NCI-H2029 treated with DMSO at 0.1 percent for 48 hours (cell line): ENCODE results near the gene HPCAL4.

Experiments
- DNase-seq: peaks from one replicate; lab custom pipeline; 2025; lab: John Stamatoyannopoulos, UW

HPCAL4 gene

GRCh38 chr1:39701049-39701439, 9.8 kb upstream of the HPCAL4 start:
- peak; percentile 100 for DNase-seq

- no peak for DNase-seq
Measured at GRCh38 chr1:39700348-39700747, 9.1 kb upstream of the HPCAL4 start.

- no peak for DNase-seq
Measured at GRCh38 chr1:39699419-39699818, 8.2 kb upstream of the HPCAL4 start.

- no peak for DNase-seq
Measured at GRCh38 chr1:39698568-39698967, 7.3 kb upstream of the HPCAL4 start.

- no peak for DNase-seq
Measured at GRCh38 chr1:39696448-39696847, 5.2 kb upstream of the HPCAL4 start.

- DNase-seq: no peak
Measured at GRCh38 chr1:39695016-39695415, 3.8 kb upstream of the HPCAL4 start.

- no peak for DNase-seq
Measured at GRCh38 chr1:39694026-39694425, 2.8 kb upstream of the HPCAL4 start.

GRCh38 chr1:39692152-39693074, 1.2 kb upstream of the HPCAL4 start:
- no peak for DNase-seq

DNA sequence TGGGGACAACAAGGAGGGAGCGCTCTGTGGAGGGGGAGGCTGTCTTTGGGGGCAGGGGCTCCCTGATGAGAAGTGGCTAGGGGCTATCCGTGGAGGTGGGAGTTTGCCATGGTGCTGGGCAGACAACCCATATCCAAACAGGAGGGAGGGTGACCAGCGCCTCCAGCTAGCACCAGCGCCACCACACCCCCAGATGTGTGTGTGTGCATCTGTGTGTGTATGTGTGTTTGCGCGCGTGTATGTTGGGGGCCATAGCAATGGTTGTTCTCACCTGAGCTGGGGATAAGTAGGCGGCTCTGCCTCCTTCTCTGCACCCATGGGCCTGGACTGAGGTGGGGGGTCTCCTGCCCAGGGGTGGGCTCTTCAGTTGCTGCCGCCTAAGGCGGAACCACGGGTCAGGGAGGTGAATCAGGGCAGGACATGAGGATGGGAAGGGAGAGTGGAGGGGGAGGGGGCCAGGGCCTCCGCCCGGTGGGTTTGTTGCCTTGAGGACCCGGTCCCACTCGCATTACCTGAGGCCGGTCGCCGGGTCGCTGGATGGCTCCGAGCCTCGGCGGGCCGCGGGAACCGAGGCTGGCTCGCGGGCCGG, 345 bp downstream of the HPCAL4 start:
- no peak for DNase-seq

GRCh38 chr1:39690225-39690624, 1.0 kb downstream of the HPCAL4 start:
- no peak for DNase-seq

- no peak for DNase-seq
Measured at GRCh38 chr1:39689635-39690034, 1.6 kb downstream of the HPCAL4 start.

DNA sequence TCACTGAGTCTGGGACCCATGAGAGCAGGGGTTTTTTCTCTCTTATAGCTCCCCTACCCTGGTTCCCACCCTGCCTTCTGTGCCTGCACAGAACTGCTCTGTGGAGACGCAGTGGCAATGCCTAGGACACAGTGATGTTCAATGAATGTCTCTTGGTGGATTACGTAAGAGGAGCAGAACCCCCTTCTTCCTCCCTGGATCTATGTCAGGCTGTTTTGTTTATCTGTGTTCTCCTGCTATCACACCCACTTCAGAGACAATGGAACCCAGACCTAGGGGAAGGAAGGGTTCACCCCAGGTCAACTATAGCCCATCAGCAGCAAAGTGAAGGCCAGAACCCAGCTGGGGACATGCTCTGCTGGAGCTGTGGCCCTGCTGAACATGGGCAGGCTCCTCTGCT, 2.0 kb downstream of the HPCAL4 start:
- DNase-seq: no peak

DNA sequence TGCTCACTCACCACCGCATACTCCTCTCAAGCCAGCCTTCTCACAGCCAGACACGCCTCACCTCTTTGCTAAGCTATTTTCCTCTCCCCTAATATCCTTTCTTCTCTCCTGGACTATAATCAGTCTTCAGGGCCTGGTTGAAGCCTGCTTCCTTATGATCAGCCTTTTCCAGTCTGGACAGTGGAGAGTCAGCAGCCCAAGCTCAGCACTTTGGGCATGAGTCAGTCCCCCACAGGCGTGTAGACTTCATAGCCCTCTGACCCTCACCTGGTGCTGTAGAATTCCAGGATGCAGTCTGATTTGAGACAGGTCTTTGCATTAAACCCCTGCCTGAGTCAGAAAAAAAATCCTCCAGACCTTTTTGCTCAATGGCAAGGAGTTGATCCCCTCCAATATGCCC, 2.5 kb downstream of the HPCAL4 start:
- no peak for DNase-seq

- DNase-seq: no peak
Measured at GRCh38 chr1:39687243-39687642, 4.0 kb downstream of the HPCAL4 start.

DNA sequence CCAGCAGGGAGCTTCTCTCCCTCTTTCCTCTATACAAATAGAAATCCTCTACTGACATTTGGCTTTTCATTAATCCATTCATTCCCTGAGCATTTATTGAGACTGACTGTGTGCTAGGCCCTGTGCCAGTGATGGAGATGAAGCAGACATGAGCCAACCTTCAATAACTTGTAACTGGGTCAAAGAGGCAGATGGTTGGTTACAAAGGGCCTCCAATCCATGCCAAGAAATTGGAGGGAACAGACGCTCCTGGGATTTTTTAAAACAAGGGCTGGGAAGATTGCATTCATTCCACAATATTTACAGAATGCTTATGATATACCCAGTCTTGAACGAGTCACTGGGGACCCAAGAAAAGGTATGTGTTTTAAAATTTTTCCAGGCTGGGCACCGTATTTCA, 6.2 kb downstream of the HPCAL4 start:
- no peak for DNase-seq

GRCh38 chr1:39684313-39684664, 6.9 kb downstream of the HPCAL4 start:
- DNase-seq: no peak

DNA sequence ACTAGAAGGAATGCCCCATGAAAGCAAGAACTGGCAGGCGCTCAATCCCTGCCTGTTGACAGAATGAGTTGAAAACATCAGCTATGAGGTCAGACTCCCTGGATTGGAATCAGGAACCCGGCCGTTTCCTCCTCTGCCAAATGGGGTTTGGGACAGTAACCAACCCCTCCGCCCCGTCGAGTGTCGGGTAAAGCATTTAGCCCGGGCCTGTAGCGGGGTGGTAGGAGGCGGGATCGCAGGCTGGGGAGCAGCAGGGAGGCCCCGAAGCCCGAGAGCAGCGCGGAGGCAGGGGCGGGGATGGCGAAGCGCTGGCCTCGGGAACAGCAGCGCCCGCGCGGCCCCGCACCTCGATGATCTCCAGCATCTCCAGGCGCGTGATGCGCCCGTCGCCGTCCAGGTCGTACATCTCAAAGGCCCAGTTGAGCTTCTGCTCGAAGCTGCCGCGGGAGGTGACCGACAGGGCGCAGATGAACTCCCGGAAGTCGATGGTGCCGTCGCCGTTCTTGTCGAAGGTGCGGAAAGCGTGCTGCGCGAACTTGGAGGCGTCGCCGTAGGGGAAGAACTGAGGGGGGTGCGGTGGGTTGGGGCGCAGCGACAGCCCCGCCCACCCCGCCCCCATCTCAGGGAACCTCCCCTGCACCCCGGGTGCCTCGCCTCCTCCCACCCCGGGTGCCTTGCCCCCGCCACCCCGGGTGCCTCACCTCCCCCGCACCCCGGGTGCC, 7.5 kb downstream of the HPCAL4 start:
- no peak for DNase-seq

GRCh38 chr1:39681999-39682398, 9.2 kb downstream of the HPCAL4 start:
- no peak for DNase-seq

- no peak for DNase-seq
Measured at GRCh38 chr1:39681294-39681693, 9.9 kb downstream of the HPCAL4 start.

DNA sequence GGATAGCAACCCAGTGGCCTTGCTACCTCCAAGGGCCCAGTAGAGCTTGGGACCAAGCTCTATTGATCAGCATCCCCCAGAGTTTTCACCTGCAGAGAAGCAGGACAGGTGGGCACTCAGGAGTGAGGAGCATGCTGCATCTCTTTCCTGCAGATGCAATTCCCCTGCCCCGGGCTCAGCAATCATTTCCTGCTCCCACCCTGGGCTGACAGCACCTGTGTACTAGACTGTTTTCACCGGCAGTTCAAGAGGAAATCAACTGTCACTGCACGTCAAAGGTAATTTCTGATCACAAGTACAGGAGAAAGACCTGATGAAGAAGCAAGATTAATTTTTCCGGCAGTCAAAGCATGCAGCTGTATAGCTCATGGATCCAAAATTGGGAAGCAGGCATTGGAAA, 10.5 kb downstream of the HPCAL4 start:
- DNase-seq: no peak

GRCh38 chr1:39679821-39680220, 11.4 kb downstream of the HPCAL4 start:
- DNase-seq: no peak

DNA sequence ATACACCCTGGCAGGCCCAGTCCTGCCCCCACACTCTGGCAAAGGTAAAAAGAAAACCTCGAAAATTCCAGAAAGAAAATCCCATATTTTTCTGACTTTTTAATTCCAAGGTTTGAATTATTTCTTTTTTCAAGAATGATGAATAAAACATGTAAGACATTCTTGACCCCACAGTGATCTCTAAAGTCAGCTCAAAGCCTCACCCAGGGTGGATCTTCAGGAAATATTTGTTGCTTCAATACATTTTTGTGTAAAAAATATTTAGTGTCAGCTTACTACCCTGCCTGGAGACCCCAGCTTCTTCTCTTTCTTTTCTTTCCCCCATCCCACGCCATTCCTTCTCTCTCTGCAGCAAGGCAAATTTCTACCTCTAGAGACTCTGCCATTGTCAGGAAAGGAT, 12.3 kb downstream of the HPCAL4 start:
- DNase-seq: no peak

DNA sequence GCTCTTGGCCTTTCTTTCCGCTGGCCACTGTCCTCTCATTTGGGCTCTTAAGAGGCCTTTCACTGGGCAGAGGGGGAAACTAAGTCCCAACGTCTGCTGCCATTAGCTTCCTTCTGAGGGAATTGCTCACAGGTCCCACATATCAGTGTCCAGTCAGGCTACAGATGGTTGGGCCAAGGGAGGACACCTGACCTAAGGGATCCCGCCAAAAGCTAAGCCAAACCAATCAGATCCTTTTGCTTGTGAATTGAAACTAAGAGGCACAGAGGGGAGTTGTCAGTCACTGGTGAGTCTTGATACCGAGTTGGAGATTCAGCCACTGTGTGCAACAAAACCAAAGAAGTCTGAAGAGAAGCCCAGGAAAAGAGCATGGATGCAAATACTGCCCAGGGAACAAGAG, 13.6 kb downstream of the HPCAL4 start:
- no peak for DNase-seq
